Measurements from ENCODE around the gene S100A10.

The S100A10 gene

GRCh38 chr1:151966061-151966460, 27.6 kb downstream of the S100A10 start:
- in situ Hi-C loops (cut with HindIII; ENCODE audit: low sequenced_read_pairs), result no loop called here

- in situ Hi-C loops (cut with HindIII; ENCODE audit: low sequenced_read_pairs), result no loop called here
These were observed 29.1 kb downstream of the S100A10 start for GRCh38 chr1:151964510-151964909.

- in situ Hi-C loops (cut with HindIII; ENCODE audit: low sequenced_read_pairs), result no loop called here
These were observed 30.4 kb downstream of the S100A10 start for GRCh38 chr1:151963288-151963687.

DNA sequence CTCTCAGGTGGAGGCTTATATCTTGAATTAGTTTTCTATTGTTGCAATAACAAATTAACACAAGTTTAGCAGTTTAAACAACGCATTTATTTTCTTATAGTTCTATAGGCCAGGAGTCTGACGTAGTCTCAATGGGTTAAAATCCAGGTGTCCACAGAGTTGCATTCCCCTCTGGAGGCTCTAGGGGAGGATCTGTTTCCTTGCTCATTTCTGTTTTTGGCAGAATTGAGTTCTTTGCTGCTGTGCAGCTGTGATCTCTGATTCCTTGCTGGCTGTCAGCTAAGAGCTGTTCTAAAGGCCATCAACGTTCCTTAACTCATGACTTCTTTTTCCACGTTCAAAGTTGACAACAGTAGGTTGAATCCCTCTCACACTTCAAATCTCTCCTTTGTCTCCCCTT, 31.8 kb downstream of the S100A10 start:
- in situ Hi-C loops (cut with HindIII; ENCODE audit: low sequenced_read_pairs), result no loop called here

GRCh38 chr1:151960780-151961513, 32.7 kb downstream of the S100A10 start:
- in situ Hi-C loops (cut with HindIII; ENCODE audit: low sequenced_read_pairs), result no loop called here

GRCh38 chr1:151958959-151959358, 34.7 kb downstream of the S100A10 start:
- in situ Hi-C loops (cut with HindIII; ENCODE audit: low sequenced_read_pairs), result no loop called here

GRCh38 chr1:151956957-151957497, 36.6 kb downstream of the S100A10 start:
- in situ Hi-C loops (cut with HindIII; ENCODE audit: low sequenced_read_pairs), result no loop called here

GRCh38 chr1:151953409-151954094, 40.1 kb downstream of the S100A10 start:
- in situ Hi-C loops (cut with HindIII; ENCODE audit: low sequenced_read_pairs), result no loop called here

GRCh38 chr1:151952811-151953210, 40.8 kb downstream of the S100A10 start:
- in situ Hi-C loops (cut with HindIII; ENCODE audit: low sequenced_read_pairs), result no loop called here

GRCh38 chr1:151949371-151950193, 44.1 kb downstream of the S100A10 start:
- in situ Hi-C loops (cut with HindIII; ENCODE audit: low sequenced_read_pairs), result no loop called here

- in situ Hi-C loops (cut with HindIII; ENCODE audit: low sequenced_read_pairs), result no loop called here
These were observed 45.2 kb downstream of the S100A10 start for GRCh38 chr1:151948506-151948905.

DNA sequence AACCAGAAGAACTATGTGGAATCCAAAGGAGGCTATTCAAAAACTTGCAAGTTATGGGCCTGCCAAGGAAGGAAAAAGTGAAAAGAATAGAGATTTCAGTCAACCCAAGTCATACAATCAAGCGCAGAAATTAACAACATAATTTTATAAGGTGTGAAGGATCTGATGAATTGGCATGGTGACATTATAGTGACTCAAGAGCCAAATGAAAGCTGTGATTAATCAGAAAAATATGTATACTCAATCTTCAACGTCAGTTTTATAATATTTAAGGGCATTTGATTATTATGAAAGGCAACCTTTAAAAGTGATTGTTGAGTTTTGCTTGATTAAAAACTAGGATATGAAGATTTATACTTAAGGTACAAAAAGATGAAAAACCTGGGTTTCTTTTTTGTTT, 46.5 kb downstream of the S100A10 start:
- in situ Hi-C loops (cut with HindIII; ENCODE audit: low sequenced_read_pairs), result no loop called here

- in situ Hi-C loops (cut with HindIII; ENCODE audit: low sequenced_read_pairs), result no loop called here
These were observed 47.6 kb downstream of the S100A10 start for GRCh38 chr1:151945725-151946722.

DNA sequence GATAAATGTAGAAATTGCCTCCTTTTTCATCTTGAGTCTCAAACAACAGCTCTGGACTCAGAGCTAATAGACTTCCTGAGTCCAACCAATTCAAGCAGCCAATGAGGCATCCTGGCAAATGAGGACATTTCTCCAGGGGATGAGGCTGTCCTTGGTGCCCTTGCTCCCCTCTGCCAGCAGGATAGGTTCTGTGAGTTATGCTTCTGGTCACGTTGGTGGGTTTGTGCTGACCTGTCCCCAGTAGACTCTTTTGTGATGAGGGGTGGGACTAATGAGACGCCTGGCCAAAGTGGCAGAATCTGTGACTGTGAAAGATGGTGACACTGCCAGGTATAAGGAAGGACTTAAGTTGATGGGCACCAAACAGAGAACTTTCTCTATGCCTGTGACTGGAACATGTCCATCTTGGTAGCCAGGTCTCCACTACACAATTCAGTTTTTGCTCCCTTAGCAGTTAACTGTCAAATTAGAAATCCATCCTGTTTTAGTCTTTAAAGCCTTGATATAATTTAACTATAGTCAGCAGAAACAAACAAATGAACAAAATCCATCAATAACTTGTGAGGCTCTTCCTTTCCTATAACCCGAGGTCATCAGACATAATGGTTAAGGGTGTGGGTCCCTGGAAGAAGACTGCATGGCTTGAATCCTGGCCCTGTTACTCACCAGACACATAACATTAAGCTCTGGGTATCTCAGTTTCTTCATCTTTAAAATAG, 48.6 kb downstream of the S100A10 start:
- in situ Hi-C loops (cut with HindIII; ENCODE audit: low sequenced_read_pairs), result no loop called here

- in situ Hi-C loops (cut with HindIII; ENCODE audit: low sequenced_read_pairs), result no loop called here
These were observed 49.4 kb downstream of the S100A10 start for GRCh38 chr1:151944126-151944856.

GRCh38 chr1:151943591-151943990, 50.1 kb downstream of the S100A10 start:
- in situ Hi-C loops (cut with HindIII; ENCODE audit: low sequenced_read_pairs), result no loop called here

- in situ Hi-C loops (cut with HindIII; ENCODE audit: low sequenced_read_pairs), result no loop called here
These were observed 50.8 kb downstream of the S100A10 start for GRCh38 chr1:151942882-151943281.

GRCh38 chr1:151940541-151940940, 53.1 kb downstream of the S100A10 start:
- in situ Hi-C loops (cut with HindIII; ENCODE audit: low sequenced_read_pairs), result no loop called here

DNA sequence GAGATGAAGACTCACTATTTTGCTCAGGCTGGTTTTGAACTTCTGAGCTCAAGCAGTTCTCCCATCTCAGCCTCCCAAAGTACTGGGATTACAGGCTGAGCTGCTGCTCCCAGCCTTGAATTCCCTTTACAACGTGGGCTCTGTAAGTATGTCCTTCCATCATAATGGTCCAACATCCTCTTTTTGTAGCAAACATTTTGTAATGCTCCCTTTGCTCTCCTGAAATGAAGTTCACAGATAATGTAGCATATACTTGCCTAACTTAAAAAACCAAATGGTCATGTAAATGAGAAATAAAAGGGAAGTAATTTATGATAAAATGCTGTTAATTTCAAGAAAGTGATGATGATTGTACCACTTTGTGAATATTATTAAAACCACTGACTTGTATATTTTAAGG, 53.9 kb downstream of the S100A10 start:
- in situ Hi-C loops (cut with HindIII; ENCODE audit: low sequenced_read_pairs), result no loop called here

Measured in DLD1 (cell line).